ENCODE data around the gene RNF144B.

The RNF144B gene

DNA sequence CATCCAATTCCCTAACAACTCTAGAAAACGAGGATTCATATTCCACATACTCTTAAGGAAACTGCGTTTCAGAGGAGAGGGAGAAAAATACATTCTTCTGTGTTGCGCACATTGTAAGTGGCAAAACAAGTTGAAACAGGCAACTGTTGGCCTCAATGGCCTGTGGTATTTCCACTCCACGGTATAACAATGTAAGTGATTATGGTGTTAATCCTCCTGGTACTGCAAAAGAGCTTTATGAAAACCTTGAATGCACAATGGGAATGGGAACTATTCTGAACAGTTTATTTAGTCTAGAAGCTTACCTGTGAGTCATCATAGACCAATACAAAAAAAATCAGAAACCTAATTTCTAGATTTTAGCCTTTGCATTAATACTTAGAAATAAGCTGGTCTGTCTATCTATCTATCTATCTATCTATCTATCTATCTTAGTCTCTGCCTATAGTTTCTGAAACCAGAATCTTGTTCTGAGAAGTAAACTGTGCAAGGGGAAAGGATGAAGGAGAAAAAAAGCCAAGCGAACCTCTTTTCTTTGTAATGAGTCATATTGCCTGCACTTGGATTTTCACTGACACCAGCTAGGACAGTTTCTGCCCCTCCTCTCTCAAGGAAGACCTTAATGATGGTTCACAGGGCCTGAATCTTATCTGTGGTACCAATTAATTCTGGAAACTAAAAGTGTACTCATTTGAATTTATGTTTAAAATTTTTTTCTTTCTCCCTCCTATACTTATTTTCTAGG lies 101.5 kb downstream of the RNF144B start:
- DNase-seq (ENCODE audit: low read depth): no peak

DNA sequence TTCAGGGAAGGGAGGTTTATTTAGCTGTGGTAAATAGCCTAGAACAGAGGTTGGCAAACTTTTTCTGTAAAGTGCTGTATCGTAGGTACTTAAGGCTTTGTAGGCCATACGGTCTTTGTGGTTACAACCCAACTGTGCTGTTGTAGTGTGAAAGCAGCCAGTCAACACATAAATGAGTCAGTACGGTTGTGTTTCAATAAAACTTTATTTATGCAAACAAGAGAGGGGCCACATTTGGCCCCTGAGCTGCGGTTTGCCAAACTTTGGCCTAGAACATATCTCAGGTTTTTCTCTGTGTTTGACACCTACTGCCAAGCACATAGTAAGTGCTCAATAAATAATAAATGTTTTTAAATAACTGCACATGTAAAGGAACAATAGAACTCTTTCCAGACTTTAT lies 102.2 kb downstream of the RNF144B start:
- DNase-seq (ENCODE audit: low read depth): no peak

DNA sequence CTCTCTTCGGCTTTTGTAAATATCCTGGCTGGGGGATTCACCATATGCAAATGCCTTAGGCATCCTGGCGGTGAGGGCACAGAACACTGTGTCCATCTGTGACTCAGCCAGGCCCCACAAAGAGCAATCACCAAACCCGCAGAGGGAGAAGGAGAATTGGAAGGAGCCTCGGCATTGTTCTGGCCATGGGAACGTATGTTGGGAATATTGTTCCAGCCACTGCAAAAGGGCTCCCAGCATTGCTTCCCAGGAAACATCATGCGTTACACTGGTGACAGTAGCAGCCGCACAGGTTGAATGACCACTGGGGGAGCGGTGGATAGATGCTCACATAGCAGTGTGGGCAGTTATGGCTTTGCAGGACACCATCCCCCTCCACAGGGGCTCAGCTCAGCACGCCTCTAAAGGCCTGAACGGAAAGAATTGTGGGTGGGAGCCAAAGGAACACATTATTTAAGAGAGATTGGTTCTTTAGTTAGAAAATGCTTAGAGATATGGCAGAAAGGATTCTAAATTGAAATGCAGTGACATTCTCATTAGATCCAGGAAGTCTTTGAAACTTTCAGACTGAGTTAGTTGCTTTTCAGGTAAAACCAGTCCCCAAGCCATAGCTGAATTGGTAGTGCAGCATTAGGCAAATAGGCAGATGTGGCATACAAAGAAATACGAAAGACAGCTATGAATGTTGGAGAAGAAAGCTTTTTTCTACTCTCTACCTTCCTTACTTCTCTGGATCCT lies 104.3 kb downstream of the RNF144B start:
- DNase-seq (ENCODE audit: low read depth): no peak

DNA sequence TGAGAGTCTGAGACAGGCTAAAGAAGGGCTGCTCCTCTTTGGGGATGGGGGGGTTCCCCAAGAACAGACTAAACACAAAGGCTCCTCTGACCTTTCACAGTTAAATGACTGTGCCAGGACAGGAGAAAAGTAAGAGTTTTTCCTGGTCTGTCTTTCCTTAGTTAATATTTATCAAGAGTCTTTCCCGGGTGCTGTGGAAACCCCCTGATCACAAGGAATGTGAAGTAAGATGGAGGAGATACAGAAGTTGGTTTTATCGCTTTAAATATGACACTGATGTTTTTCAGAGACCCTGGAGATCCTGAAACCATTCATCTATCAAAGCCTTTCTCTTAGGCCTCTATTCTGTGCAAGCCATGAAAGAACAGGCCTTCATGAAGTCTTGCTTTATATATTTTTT lies 105.8 kb downstream of the RNF144B start:
- DNase-seq (ENCODE audit: low read depth): no peak

DNA sequence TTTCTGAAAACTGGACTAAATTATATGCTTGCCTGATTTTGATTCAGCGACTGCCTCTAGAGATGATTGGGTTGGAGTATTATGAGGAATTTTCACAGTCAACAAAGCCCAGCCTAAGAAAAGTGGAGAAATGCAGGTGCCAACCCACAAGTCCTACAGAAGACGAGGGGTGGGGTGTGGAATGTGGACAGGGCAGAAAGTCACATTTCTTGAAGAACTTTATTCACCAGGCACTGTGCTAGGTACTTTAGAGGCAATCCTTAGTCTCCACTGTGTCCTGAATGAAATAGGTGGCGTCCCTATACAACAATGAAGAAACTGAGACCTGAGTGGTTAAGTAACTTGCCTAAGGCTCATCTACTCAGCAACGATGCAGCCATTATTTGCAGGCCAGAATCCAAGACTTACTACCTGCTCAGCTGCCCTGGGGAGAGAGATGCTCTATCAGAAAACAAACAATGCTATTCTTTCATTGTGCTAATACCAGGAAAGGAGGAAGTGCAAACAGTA lies 106.3 kb downstream of the RNF144B start:
- DNase-seq (ENCODE audit: low read depth): no peak

DNA sequence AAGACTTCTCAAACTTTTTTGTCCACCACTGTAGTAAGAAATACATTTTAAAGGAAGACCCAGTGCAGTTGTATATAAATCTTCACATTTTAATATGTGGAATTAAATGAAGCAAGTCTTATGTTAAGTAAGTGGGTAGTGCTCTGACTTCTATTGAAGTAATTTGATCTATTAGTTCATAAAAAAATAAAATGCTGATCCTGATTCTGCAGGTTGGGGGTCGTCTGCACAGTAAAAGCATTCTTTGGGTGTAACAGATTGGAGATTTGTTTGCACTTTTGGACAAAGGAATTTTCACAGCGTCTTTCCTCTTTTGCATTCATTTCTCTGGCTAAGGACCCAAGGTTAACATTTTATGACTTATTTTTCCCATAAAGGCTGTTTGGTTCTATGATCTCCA lies 106.8 kb downstream of the RNF144B start:
- DNase-seq (ENCODE audit: low read depth): no peak

DNA sequence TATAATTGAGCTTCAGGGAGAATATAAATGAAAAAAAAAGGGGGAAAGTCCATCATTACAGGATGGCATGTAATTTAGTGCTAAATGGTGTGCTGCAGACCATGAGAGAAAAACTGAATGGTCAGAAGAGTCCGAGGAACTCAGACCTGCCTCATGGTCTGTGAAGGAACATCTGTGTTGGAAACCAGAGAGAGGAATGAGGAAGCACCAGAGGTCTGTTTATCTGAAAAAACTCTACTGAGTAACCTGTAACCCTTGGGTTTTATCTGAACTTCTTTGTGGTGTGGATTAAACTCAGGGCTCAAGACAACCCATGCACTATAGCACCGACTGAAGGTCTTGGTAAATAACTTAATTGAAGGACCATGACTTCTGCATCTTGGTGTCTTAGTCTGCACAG lies 108.1 kb downstream of the RNF144B start:
- no peak for DNase-seq (ENCODE audit: low read depth)

DNA sequence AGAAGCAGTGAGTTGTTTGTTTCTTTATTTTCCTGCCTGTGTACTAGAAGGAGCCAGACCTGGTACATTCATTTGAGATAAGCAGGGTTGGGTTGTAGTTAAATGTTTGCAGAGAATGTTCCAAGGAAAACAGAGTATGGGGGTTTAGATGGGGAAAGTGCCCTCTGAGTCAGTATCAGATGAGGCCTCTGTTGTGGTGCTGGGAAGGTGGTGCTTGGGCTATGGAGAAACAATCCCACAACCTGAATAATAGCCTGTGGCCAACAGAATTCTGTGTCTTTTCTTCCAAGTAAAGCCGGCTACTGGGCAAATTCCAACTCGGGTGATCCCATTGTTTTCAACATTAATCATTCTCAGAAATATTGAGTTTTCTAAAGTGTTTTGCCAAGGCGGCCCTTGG lies 109.3 kb downstream of the RNF144B start:
- no peak for DNase-seq (ENCODE audit: low read depth)

DNA sequence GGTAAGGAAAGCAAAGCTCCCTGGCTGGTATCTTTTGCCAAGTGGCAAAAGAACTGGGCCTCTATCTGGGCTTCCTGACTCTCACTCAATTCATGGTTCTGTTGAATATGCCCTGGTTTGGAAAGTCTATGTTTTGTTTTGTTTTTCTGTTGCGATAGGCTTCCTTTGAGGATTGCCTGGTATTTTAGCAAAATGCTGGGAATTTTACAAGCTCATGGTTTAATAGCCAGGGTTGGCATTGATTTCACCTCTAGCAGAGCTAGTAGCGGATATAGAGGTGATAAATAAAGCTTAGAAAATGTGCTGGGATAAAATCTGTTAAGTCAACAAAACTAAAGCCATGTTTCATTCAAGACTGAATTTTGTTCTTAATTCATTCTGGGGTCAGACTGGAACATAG lies 109.9 kb downstream of the RNF144B start:
- DNase-seq (ENCODE audit: low read depth): no peak

DNA sequence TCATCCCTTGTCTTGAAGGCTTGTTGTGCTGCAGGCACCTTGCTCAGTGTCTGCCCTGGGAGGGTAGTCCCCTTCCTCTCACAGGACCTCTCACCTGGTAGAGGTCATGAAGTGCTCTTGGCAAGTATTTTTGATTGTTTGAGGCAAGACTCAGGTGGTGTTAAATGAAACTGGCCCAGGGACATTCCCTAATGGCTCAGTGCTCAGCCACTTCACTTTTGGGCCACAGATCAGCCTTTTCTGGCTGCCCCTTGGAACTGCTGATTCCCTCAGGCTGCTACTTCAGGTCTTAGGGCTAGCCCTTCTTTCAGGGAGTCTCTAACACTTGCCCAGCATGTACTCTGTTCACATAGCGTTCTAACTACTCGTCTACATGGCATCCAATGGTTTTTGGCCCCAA lies 111.3 kb downstream of the RNF144B start:
- no peak for DNase-seq (ENCODE audit: low read depth)

DNA sequence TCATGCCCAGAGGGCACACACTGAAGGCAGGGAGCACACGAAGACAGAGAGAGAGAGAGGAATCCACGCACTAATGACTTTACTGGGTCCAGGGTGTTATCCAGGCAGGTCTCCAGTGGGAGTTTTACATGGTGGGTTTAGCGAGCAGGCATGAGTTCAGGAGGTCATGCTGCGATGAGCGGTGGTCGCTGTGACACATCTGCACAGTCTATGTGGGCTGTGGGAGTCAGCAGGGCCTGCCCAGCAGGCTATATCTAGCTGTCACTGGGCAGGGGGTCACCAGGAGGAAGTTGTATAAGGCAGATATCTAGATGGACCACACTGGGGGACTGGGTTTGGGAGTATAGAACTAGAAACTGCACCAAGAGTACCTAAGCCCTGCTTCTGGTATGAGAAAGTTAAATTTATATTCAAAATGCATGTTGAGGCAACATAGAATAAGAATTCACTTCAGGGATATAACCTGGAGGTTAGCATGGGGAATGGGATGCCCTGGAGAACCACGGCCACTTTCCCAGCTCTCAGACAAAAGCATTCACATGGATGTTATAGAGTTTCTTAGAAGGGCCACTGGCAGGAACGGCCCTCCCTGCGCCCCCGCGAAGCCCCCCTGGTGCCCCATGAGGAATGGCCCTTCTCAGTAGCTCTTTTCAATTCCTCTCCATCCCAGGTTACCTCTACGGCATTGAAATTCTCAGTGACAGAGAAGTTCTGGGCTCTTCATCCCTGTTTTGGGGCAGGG lies 113.9 kb downstream of the RNF144B start:
- DNase-seq (ENCODE audit: low read depth): no peak

DNA sequence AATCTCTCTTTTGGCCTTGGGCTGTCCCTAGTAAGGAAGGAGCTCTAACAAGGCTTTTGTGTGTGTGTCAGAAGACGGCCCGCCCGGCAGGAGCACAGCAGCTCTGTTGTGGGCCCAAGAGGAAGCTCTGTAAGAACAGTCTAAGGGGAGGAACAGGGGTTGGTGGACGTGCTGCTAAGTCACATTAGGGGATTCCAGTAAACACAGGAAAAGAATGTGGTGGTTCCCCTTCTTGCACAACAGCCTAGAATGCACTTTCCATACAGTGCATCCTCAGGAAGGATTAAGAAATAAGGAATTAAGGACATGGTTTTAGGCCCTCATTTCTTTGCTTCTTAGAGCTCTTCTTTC lies 114.5 kb downstream of the RNF144B start:
- DNase-seq (ENCODE audit: low read depth): no peak

DNA sequence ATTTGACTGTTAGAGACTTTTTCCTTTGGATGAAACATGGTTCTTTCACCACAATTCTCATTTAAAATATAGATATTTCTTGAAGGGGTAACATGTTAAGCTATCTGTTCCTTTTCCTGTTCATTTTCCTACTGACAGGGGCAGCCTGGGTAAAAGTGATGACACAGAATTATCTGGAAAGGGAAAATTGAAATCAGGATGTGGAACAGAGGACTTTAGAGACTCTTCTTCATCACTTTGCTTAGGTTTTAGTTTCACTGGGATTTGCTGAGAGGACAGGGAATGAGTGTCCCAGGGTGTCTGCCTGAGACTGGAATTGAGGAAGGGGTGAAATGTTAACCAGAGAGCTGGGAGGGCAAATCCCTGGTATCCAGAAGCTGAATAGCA lies 116.0 kb downstream of the RNF144B start:
- no peak for DNase-seq (ENCODE audit: low read depth)

DNA sequence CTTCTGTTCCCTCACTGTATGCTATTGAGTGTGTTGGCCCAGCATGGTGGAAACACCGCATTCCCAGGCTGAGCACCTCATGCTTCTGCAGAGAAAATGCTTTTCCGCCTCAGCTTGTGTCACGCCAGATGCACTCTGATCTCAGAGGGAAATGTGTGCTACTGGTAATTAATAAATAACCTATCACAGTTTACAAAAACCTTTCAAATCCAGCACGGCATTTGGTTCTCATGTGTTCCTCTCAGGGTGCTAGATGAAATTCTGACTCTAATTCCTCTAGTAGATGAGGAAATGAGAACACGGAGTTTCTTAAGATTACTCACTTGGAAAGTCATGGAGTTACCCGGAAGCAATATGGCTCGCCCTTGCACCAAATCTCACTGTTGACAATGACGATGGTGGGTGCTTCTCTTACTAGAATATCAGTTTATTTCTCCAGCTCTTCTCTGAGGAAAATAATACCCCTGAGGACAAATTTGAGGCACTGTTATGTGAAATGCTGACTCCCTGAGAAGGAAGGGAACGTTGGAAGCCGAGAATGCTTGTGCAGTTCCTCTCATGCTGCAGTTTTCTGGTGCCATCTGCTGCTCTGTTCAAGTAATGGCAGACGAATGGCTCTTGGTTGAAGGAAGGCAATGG lies 116.6 kb downstream of the RNF144B start:
- peak; percentile 4 for DNase-seq (ENCODE audit: low read depth)

DNA sequence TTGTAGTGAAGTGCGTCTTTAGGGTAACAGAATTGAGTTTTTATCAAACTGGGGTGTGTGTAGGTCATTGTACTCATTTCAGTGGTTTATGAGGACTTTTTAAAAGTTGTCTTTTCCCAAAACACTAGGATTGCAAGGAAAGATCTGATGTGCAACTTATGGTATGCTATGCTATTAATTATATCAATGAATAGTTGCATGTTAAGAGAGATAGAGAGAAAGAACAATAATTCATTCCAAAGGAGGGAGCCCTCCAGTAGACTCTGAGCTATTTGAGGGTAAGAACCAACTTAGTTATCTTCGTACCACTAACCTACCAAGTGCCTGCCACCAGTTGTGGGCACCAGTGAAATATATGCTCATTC lies 117.1 kb downstream of the RNF144B start:
- DNase-seq (ENCODE audit: low read depth): no peak

DNA sequence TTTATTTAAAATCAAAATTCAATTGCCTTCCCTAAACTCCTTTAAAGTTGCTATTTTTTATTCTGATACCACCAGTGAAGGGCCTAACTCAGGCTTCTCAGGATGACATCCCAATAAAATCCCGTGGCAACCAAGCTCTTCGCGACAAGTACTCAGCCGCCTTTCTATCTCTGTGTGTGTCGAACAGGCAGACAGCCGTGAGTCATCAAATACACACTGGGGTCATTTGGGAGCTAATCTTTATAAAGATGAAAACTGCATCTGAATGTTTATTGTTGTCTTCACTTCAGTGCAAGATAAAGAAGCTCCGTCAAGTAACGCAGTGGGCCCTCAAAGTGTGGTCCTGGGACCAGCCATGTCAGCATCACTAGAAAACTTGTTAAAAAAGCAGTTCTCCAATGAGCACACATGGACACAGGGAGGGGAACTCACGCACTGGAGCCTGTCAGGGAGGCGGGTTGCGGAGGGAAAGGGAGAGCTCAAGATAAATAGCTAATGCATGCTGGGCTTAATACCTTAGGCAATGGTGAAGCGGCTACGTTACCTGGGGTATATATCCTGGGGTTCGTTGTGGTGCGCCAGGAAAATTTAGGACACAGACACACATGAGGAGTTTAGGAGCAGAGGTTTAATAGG lies 119.3 kb downstream of the RNF144B start:
- no peak for DNase-seq (ENCODE audit: low read depth)

DNA sequence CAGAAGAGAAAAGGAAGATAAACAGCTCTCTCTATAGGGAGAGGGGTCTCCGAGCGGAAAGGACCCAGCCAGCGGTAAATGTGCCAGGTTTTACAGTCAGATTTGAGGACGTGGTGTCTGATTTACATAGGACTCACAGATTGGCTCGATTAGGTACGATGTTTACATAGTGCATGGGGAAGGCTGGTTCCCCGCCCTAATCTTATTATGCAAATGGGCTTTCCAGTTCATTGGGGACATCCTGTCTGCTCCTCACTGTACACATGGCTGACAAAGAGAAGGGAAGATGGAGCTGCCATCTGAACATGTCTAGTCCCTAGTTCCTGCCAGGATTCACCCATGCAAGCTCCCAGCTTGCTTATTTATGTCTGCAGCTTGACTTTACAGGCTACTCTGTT lies 119.9 kb downstream of the RNF144B start:
- DNase-seq (ENCODE audit: low read depth): no peak

DNA sequence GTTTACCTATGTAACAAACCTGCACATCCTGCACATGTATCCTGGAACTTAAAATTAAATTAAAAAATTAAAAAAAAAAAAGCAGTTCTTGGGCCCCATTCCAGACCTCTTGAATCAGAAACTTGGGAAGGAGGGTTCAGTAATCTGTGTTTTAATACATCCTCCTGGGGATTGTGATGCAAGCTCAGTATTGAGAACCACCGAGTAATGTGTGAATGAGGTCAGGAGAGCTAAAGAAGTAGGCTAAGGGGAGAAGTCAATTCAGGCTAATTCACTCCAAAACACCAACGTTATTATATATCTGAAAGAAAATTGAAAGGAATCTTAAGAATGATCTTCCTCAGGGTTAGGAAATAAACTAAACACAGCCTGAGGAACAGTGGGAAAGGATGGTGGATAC lies 120.4 kb downstream of the RNF144B start:
- DNase-seq (ENCODE audit: low read depth): no peak

DNA sequence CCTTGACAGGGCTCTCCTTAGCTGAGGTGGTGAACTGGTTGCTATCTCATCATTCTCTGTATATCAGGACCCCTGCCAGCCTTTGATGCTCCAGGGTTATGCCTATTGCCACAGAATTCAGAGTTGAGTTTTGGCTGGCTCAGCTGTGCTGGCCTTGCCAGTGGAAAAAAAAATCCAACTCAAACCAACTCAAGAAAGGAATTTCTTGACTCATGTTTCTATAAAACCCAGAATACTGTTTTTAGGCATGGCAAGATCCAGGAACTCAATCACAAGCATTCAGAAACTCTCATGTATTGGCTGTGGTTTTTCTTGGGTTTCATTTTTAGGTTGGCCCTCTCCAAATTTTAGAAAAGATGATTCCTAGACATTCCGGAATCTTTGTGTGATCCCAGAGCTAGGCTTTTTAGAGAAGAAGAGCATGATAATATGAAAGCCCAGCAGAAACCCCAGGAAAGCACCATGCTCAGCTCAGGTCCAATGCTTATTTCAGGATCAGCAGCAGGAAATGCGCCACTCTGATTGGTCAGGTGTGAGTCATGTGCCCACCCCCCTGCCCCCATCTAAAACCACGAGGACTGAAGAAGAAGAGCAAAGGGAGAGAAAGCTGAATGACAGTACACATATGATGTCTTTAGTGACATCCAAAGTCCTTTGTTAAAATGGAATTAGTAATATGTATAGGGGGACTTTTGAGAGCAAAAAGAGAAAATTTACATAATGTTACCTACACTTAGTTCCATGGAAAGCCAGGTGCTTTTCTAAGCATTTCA lies 122.9 kb downstream of the RNF144B start:
- DNase-seq (ENCODE audit: low read depth): no peak

DNA sequence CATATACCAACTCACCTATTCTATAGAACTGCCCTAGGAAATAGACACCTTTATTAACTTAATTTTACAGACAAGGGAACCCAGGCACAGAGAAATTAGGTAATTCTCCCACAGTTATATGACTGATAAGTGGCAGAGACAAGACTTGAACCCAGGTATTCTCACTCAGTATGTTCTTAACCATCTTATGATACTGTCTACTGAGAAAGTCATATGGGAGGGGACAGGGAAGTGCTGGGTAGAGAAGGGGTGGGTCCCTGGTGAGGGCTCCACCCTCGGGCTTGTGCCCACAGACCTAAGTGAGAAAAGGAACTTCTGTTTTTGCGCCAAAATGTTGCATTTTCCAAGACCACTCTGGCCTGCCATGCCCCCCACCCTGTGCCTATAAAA lies 123.5 kb downstream of the RNF144B start:
- DNase-seq (ENCODE audit: low read depth): no peak

DNA sequence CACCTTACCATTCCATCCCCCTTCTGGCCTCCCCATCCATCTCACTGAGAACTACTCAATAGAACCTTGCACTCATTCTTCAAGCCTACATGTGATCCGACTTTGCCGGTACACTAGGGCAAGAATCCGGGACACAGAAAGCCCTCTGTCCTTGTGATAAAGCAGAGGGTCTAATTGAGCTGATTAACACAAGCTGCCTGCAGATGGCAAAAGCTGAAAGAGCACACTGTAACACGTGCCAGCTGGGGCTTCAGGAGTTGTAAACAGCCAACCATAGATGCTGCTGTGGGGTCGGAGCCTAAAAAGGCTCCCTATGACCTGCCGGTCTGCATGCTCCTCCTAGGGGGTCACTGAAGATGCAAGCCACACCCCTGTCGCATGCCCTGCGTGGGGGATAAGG lies 124.1 kb downstream of the RNF144B start:
- DNase-seq (ENCODE audit: low read depth): no peak
